Activated CD4-positive, alpha-beta T cell treated with anti-CD3 and anti-CD28 coated beads, Interleukin-2, Interleukin-6, amounts not matched to agents 100 ng/mL and 50 ng/mL, durations not matched to agents 16 hours and 8 hours (primary cell): ENCODE results near the gene FRMD8.
A peak's percentile ranks its signal among the peaks of the same experiment; 100 is the strongest.

ENCODE experiments used
- DNase-seq: peaks from one replicate; pipeline ENCODE4 v3.0.0-alpha.2; 2020

FRMD8 gene

DNA sequence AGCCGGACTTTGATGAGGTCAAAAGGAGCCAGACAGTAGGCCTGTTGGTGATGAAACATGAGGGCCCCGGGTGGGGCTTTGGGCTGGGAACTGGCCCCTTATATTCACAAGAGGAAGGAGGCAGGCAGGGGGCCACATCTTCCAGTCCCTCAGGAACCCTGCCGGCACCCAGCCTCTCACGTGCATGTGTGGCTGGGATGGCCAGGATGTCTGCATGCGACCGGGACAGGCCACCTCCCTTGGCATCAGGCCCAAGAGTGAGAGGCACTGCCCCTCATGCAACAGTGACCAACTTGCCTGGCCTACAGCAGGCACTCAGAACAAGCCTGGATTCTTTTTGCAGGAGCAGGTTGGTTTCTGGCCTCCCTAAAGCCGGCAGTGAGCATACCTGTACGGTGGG is 9.4 kb upstream of the FRMD8 start:
- no peak for DNase-seq

DNA sequence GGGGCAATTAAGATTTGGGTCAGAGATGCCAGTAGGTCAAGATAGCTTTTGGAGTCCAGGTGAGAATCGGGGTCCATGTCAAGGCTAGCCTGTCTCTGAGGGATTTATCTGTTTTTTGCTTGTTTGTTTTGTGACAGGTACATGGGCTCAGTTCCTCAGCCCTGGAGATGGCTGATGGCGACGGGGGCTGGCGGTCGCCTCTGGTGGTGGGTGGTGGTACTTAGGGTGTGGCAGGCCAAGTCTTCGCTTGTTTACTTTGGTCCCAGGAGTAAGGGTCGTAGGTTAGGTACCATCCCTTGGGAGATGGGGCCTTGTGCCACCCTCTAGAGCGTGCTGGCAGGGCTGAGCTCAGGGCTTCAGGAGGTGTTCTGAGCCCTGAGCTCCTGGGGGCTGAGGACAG is 8.7 kb upstream of the FRMD8 start:
- no peak for DNase-seq

- no peak for DNase-seq
These were observed 8.1 kb upstream of the FRMD8 start for GRCh38 chr11:65378208-65378927.

GRCh38 chr11:65378928-65379638 is 7.4 kb upstream of the FRMD8 start:
- DNase-seq = no peak

- no peak for DNase-seq
These were observed 6.6 kb upstream of the FRMD8 start for GRCh38 chr11:65379698-65380459.

DNA sequence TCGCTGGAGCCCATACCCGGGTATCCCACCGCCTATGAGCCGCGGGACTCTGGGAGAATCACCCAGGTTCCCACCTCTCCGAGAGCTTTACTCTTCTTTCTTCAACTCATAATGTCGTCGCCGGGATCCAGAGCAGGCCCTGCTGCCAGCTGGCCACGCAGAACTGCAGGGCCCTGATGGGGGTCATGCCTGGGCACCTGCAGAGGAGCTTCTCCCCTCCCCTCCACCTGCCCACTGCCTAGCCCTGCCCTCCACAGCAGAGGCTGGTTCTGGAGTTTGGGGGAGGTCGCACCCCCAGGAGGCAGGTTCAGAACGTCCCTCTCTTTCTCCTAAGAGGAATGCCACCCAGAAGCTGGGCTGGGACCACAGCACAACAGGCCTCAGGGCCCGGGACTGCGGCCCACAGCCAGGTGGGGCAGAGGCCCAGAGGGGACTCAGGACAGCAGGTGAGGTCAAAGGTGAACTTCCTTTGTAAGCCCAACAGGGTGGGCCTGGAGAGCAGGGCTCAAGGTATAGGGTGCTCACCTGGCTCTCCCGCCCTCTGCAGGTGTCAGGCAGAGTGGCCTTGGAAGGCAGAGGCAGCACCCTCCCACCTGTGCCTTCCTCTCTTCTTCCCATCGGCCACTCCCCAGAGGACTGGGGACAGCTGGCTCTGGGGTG is 5.8 kb upstream of the FRMD8 start:
- no peak for DNase-seq

DNA sequence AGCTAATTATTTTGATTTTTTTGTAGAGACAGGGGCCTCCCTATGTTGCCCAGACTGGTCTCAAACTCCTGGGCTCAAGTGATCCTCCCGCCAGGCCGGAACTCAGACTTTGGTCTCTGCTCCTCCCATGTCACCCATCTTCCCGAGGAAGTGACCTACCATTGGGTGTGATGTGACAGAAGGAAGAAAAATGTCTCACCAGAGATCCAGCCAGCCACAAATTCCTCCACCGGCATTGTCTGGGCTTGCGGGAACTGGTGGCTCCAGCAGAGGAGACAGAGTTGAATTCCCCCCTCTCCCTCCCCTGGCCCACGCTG is 4.8 kb upstream of the FRMD8 start:
- peak; percentile 71 for DNase-seq

- DNase-seq = peak; percentile 96
These were observed 4.2 kb upstream of the FRMD8 start, which contains the start of gene SLC25A45 for GRCh38 chr11:65382033-65382803. Gene SLC25A45, minus strand, starts transcription at chr11:65382646. Its CDS starts 695 bp downstream, at chr11:65381951.

- DNase-seq = no peak
These were observed 3.6 kb upstream of the FRMD8 start for GRCh38 chr11:65382804-65383368.

DNA sequence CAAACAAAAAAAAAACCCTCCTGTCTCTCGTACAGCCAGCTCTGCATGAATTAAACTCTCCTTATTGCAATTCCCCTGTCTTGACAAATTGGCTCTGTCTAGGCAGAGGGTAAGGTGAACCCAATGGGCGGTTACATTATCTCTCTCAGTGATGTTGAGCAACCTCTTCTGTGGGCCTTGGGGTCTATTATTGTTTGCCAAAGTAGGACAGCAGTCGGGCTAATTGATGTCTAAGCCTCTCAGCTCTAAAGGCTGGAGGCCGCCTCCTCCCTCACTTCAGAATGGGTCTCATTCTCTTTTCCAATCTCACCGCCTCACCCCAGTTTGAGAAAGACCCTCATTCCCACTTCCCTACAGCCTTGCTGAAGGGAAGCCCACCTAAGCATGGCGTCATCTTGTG is 2.7 kb upstream of the FRMD8 start:
- no peak for DNase-seq

DNA sequence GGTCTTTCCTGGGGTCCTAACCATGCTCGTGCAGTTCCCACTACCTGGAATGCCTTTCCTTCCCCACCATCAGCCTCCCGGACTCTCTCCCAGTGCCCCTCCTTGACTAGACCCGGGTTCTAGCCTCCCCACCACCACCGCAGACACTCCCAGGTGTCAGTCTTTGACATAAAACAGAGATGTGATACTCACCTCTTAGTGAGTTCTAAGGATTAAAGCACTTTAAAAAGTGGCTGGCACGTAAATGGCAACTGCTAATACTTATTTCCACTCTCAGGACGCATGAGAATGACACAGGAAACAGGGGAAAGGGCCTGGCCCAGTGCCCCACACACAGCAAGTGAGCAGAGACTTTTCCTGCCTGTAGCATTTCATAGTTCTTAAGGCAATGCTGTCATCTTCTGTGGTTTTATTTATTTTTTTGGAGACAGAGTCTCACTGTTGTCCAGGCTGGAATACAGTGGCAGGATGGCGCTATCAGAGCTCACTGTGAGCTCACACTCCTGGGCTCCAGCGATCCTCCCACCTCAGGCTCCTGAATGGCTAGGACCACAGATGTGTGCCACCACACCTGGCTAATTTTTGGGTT is 2.0 kb upstream of the FRMD8 start:
- DNase-seq = peak; percentile 19

GRCh38 chr11:65388731-65389130 is 2.3 kb downstream of the FRMD8 start:
- DNase-seq = peak; percentile 40

GRCh38 chr11:65389294-65389980 is 3.0 kb downstream of the FRMD8 start:
- DNase-seq = no peak

DNA sequence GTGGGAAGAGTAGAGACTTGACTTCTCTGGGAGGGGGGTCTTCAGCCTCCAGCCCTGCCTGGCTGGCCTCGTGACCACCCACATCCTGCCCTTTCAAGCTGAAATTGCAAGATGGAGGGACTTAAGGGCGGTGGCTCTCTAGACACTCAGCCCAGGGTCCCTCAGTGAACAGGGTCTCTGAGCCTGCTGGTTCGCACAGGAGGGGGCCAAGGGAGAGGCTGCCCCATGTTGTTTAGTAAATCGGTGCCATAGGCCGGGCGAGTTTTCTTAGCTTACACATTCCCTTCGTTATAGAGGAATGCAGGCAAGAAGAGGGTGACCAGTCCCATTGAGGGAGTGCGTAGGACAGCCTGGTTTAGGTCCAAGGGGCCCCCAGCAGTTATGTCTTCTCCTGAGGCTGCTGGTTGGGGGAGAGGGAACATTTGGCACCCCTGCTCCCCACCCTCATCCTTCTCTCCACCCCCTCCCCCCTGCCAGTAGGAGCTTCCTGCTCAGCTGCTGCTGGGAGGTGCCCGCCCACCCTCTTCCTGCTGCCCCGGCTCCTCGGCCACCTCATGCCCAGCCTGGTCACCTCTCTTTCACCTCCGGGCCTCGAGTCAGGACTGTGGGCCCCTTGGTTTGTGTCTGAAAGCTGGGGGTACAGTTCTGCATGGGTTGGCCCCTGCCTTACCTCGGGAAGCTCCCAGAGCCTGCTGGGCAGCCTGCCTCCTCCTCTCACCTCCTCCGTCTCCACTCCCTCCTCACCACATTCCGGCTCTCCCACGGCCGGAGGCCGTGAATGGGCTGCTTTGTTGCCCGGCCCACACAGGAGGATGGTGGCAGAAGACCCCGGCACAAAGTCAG is 3.9 kb downstream of the FRMD8 start:
- DNase-seq = no peak

- DNase-seq = no peak
These were observed 4.6 kb downstream of the FRMD8 start for GRCh38 chr11:65390996-65391395.

- no peak for DNase-seq
These were observed 5.9 kb downstream of the FRMD8 start for GRCh38 chr11:65392186-65392829.

DNA sequence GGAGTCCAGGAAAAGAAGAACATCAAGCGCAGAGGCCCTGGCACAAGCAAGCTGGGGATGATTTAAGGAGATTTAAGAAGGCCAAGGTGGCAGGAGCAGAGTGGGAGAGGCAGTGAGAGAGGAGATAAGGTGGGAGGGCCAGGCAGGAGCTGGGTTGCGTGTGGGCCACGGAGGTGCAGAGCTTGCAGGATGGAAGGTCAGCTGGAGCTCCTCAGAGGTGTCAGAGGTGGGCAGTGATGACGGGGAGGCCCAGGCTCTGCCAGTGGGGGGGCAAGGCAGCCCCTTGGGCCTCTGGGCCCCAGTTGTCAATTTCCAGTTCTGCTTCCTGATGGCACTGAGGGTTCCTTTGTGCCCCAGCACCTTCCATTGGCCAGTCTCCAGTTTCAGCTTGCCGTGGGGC is 6.5 kb downstream of the FRMD8 start:
- no peak for DNase-seq

DNA sequence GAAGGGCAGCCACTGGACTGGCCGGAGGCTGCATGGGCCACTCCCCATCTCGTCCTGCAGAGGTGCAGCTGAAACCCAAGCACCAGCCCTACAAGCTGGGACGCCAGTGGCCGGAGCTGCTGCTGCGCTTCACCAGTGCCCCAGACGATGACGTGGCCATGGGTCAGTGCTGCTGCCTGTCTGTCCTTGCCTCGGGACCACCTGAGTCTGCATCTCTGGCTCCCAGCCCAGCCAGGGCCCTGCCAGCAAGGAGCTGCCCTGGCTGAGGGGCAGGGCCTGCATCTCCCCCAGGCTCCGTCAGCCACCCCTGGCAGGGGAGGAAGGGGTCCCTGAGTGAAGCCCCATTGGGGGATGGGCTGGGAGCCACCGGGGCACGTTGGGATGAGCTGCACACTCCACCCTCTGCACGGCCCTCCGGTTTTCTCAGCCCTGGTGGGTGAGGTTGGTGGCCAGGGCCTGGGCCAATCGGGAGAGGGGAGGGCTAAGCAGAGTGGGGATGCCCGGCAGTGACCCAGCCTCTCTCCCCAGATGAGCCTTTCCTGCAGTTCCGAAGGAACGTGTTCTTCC is 7.2 kb downstream of the FRMD8 start:
- DNase-seq = no peak

DNA sequence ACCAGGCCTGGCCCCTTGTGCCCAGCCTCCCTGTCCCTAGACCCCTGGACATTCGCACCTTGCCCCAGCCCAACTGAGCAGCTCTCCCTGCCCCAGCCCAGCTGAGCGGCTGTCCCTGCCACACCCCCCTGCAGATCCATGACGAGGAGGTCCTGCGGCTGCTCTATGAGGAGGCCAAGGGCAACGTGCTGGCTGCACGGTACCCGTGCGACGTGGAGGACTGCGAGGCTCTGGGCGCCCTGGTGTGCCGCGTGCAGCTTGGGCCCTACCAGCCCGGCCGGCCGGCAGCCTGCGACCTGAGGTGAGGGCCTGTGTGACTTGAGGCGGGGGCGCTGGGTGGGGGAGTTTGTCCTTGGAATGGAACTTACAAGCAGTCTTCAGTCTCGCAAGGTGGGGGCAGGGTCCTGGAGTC is 7.7 kb downstream of the FRMD8 start:
- no peak for DNase-seq
